ENCODE results near the gene NFYB. TPM values are rescaled to one million over a fixed set of nuclear protein-coding genes. Genes with fewer than 3 reads are reported as not detected.

NFYB gene
- total and polyA plus RNA-seq, 2 donors (not counting 1 experiment from before 2014, with no cell fraction given), result 11.7 to 27.2 TPM

- no peaks in the 10 kb centered on the region for H3K27me3 ChIP-seq (replicated peaks in 1 of 4; ENCODE audit: control extremely low read depth in 1 of 4, control insufficient read depth in 3 of 4, insufficient read depth in 4 of 4, low read length in 3 of 4)
- H2AFZ ChIP-seq (ENCODE audit: insufficient read depth, low read depth, low read length, poor library complexity, severe bottlenecking), result no peak overlapping the region
- Mint-ChIP-seq H3K4me1 (no peaks in the 10 kb centered on the region), H3K27me3 (peaks cover 13% of the 10 kb centered on the region), H3K9me3 (ENCODE audit: insufficient read depth) (peaks cover 2% of the 10 kb centered on the region), H3K4me3 (no peak overlapping the region), H3K27ac (no peak overlapping the region)
- H3K79me2 ChIP-seq (ENCODE audit: control insufficient read depth, insufficient read depth, low read length), result no peaks in the 10 kb centered on the region
- intact Hi-C loops (cut with micrococcal nuclease), result no loop called here
- no peak for ATAC-seq (ENCODE audit: low read depth)
- no peak for DNase-seq
- ChIA-PET POLR2A (interaction anchor here (0.5 kb wide), 1 partner anchor 186 kb away, joined by 6 read pairs; no protein-coding TSS in a partner anchor), CTCF (no interaction called here)
- H4K20me1 ChIP-seq (ENCODE audit: control insufficient read depth, insufficient read depth, low read length, poor library complexity, severe bottlenecking), result no peaks in the 10 kb centered on the region
- H3K4me3 ChIP-seq (ENCODE audit: control extremely low read depth in 1 of 5, extremely low read depth in 1 of 5, insufficient read depth in 1 of 5, low read depth in 2 of 5, low read length in 4 of 5), result no peak overlapping the region
- no peaks in the 10 kb centered on the region for H3K36me3 ChIP-seq (replicated peaks in 1 of 2; ENCODE audit: control extremely low read depth in 1 of 2, control insufficient read depth in 1 of 2, extremely low read depth in 1 of 2, insufficient read depth in 2 of 2, low read length in 1 of 2)
- H3K4me2 ChIP-seq (replicated peaks; ENCODE audit: low read depth, low read length, poor library complexity, severe bottlenecking), result no peak overlapping the region
- H3K9me3 ChIP-seq (ENCODE audit: control extremely low read depth in 1 of 3, control insufficient read depth in 2 of 3, insufficient read depth in 1 of 3, low read length in 2 of 3), result no peaks in the 10 kb centered on the region
- H3K4me1 ChIP-seq (ENCODE audit: control insufficient read depth in 2 of 2, insufficient read depth in 2 of 2, low read length in 2 of 2), result peaks cover 3 to 6% of the 10 kb centered on the region in 2 donors
- no peak overlapping the region for H3K9ac ChIP-seq (ENCODE audit: low read length)
- H3K27ac ChIP-seq (ENCODE audit: low read length in 2 of 2), result no peak overlapping the region
- WGBS (ENCODE audit: insufficient coverage), result 95% methylated on average over 2 of the region's 2 CpGs
- TF ChIP-seq CTCF (IDR thresholded peaks at IDR 0.05), result no peak
- no peak for TF ChIP-seq EZH2 (IDR thresholded peaks at IDR 0.05; ENCODE audit: borderline replicate concordance, insufficient read depth, low read depth, low read length, poor library complexity, severe bottlenecking)
Observed at GRCh38 chr12:104142543-104142942, 4.5 kb upstream of the NFYB start.

GRCh38 chr12:104138797-104139152 is 765 bp upstream of the NFYB start:
- H4K20me1 ChIP-seq (ENCODE audit: control insufficient read depth, insufficient read depth, low read length, poor library complexity, severe bottlenecking), result no peaks in the 10 kb centered on the region
- H3K4me3 Mint-ChIP-seq, result peak overlapping the region; percentile 71
- H3K27me3 ChIP-seq (replicated peaks in 1 of 4; ENCODE audit: control extremely low read depth in 1 of 4, control insufficient read depth in 3 of 4, insufficient read depth in 4 of 4, low read length in 3 of 4), result no peaks in the 10 kb centered on the region
- H3K9ac ChIP-seq (ENCODE audit: low read length), result peak overlapping the region; percentile 58
- peaks cover 30% of the 10 kb centered on the region for H3K79me2 ChIP-seq (ENCODE audit: control insufficient read depth, insufficient read depth, low read length)
- no peak for TF ChIP-seq CTCF (IDR thresholded peaks at IDR 0.05)
- TF ChIP-seq EZH2 (IDR thresholded peaks at IDR 0.05; ENCODE audit: borderline replicate concordance, insufficient read depth, low read depth, low read length, poor library complexity, severe bottlenecking), result no peak
- POLR2A ChIA-PET, result interaction anchor here (0.5 to 1.9 kb wide), 6 partner anchors 17 to 298 kb away, joined by 3 to 10 read pairs (median 4); partner anchors contain the start of genes EID3, HSP90B1 and NT5DC3
- no peak overlapping the region for H3K27ac ChIP-seq (ENCODE audit: low read length in 2 of 2)
- 100% methylated on average over 5 of the region's 7 CpGs for WGBS (ENCODE audit: insufficient coverage)
- intact Hi-C loops (cut with micrococcal nuclease), result loop anchor here (1.0 to 5.0 kb wide), 9 partner anchors 74 to 1194 kb away; partner anchors contain the start of genes APPL2, C12orf75, EID3 and HCFC2
- CTCF ChIA-PET, result interaction anchor here (1.1 to 3.2 kb wide), 3 partner anchors 30 to 915 kb away, joined by 3 to 14 read pairs (median 4); no protein-coding TSS in a partner anchor
- no peaks in the 10 kb centered on the region for H3K9me3 ChIP-seq (ENCODE audit: control extremely low read depth in 1 of 3, control insufficient read depth in 2 of 3, insufficient read depth in 1 of 3, low read length in 2 of 3)
- H3K4me1 ChIP-seq (ENCODE audit: control insufficient read depth in 2 of 2, insufficient read depth in 2 of 2, low read length in 2 of 2), result peaks cover 18 to 25% of the 10 kb centered on the region in 2 donors
- peaks cover 0 to 7% of the 10 kb centered on the region in 2 experiments for H3K36me3 ChIP-seq (replicated peaks in 1 of 2; ENCODE audit: control extremely low read depth in 1 of 2, control insufficient read depth in 1 of 2, extremely low read depth in 1 of 2, insufficient read depth in 2 of 2, low read length in 1 of 2)
- H3K4me3 ChIP-seq (ENCODE audit: control extremely low read depth in 1 of 5, extremely low read depth in 1 of 5, insufficient read depth in 1 of 5, low read depth in 2 of 5, low read length in 4 of 5), result peak overlapping the region in 4 of 5 experiments; percentile 28 to 56 (median 50)
- peaks cover 6% of the 10 kb centered on the region for H3K27me3 Mint-ChIP-seq
- peaks cover 16% of the 10 kb centered on the region for H3K4me1 Mint-ChIP-seq
- no peaks in the 10 kb centered on the region for H3K9me3 Mint-ChIP-seq (ENCODE audit: insufficient read depth)
- DNase-seq, result no peak
- H3K27ac Mint-ChIP-seq, result peak overlapping the region; percentile 46
- peak overlapping the region; percentile 85 for H2AFZ ChIP-seq (ENCODE audit: insufficient read depth, low read depth, low read length, poor library complexity, severe bottlenecking)
- H3K4me2 ChIP-seq (replicated peaks; ENCODE audit: low read depth, low read length, poor library complexity, severe bottlenecking), result peak overlapping the region; percentile 80
- no peak for ATAC-seq (ENCODE audit: low read depth)

Measured in B cell (primary cell).